Hippocampal formation (tissue), 2 donors: Measurements from ENCODE around the gene PRRG2.

Experiments
- DNase-seq, 2 donors: peaks; one replicate each; lab custom pipeline; 2025; lab: John Stamatoyannopoulos, UW

PRRG2 gene

DNA sequence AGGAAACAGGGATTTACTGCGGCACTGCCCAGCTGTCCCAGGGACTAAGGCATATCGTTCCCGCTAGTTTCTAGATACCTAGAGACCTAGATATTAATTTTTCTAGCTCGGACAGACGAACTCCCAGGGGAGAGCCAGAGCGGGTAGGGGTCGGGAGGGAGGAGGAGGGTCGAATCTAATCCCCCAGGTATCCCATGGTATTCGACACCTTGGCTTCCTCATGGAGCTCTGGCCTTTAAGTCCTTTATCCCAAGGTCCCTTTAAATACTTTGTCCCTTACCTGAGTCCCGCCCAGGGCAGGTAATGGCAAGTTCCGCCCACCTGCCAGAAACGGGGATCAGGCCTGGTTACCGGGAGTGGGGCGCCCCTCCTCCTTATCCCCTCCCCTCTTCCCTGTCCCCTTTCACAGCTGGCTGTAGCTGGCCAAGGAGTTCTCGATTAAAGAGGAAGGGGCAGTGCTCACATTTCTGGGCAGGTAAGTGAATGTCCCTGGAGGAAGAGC is at the start of gene PRRG2:
TSS of gene PRRG2 (plus strand) at position 310 of the 502 bp plus-strand sequence. CDS start 1,904 bp downstream, outside the sequence.
- DNase-seq: no peak

DNA sequence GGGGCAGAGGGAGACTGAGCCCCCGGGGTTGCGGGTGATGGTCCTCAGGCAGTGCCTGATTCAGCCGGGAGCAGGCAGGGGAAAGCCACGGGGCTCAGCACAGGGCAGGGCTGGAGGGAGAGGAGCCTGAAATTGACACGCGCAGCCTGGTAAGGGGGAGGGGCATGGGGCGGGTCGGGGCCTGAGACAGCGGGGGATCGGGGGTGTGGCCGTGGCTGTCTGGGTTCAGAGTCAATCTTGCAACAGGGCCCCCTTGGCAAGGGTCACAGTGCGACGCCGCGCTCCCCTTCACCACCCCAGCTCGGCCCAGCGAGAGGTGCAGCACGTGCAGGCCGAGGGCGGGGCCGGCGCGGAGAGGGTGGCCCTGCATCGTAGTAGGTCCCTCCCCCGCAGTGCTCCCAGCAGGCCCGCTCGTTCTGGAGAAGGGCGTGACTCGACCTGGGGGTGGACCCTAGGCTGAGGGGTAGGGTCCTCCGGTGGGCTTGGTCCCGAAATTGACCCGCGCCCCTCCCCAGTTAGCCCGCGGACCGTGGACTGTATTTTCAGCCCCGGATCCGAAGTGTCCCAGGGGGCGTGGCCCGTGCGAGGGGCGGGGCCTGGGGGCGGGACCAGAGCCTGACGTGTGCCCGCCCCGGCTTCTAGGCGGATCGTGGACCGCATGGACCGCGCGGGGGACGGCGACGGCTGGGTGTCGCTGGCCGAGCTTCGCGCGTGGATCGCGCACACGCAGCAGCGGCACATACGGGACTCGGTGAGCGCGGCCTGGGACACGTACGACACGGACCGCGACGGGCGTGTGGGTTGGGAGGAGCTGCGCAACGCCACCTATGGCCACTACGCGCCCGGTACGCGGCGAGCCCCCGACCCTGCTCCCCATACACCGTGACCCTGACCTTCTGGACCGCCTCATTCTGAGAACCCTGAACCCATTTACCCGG is 47.3 kb upstream of the PRRG2 start:
- peak in 1 of 2 donors; percentile 61 for DNase-seq

- no peak for DNase-seq
Measured at GRCh38 chr19:49534632-49535385, 46.3 kb upstream of the PRRG2 start.

GRCh38 chr19:49536921-49537462 is 44.1 kb upstream of the PRRG2 start:
- no peak for DNase-seq

DNA sequence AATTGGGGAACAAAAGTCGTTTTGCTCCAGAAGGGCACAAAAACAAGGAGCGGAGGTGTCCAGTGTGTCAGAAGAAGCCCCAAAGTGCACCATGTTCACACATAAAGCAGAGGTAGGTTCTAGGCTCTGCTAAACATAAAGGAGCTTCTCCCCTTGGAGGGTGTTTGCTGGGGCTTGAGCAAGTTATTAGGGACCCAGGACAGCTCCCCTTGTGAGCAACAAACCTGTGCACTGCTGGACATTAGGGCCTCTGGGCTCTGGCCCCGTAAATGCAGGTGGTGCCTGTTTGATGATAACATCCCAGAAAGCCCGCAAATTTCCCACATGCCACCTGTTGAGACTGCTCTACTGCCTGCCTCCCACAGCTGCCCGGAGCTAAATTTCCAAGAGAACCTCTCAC is 42.5 kb upstream of the PRRG2 start:
- no peak for DNase-seq

DNA sequence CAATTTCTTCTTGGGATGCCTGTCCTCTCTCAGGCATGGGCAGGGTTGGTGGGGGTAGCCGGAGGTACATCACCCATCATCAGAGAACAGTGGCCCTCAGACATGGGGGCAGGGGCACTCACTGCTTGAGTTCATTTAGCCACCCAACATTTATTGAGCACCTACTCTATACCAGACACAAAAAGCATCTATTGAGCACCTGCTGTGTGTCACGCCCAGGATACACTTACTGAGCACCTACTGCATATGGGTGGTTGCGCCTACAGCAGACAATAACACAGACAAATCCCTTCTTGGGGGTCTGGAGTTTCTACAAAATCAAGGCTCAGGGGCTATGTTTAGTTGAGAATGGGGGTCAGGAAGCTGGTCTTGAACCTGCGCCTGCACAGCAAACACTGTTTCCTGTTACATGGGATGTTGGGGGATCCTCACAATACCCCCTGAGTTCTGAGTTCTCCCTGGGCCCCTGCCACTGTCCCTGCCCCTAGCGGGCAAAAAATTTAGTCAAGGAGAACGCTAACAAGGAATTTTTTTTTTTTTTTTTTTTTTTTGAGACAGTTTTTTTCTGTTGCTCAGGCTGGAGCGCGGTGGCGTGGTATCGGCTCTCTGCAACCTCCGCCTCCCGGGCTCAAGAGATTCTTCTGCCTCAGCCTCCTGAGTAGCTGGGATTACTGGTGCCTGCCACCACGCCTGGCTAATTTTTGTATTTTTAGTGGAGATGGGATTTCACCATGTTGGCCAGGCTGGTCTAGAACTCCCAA is 41.7 kb upstream of the PRRG2 start:
- no peak for DNase-seq

DNA sequence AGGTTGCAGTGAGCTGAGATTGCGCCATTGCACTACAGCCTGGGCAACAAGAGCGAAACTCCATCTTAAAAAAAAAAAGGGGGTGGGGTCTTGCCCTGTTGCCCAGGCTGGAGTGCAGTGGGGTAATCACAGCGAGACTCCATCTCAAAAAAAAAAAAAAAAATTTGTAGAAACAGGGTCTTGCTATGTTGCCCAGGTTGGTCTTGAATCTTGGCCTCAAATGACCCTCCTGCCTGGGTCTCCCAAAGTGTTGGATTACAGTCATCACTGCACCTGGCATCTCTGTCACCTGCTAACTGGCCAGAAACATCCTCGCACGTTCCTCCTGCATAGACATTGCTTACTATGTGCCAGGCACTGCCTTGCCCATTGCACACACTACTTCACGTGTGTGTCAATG is 39.2 kb upstream of the PRRG2 start:
- no peak for DNase-seq

GRCh38 chr19:49542446-49542845 is 38.7 kb upstream of the PRRG2 start:
- DNase-seq: no peak

DNA sequence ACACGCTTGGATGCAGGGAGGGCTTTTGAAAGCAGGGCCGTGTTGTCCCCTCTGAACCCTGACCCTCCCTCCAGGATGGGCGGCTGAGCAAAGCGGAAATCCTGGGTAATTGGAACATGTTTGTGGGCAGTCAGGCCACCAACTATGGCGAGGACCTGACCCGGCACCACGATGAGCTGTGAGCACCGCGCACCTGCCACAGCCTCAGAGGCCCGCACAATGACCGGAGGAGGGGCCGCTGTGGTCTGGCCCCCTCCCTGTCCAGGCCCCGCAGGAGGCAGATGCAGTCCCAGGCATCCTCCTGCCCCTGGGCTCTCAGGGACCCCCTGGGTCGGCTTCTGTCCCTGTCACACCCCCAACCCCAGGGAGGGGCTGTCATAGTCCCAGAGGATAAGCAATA is 38.1 kb upstream of the PRRG2 start:
- no peak for DNase-seq

DNA sequence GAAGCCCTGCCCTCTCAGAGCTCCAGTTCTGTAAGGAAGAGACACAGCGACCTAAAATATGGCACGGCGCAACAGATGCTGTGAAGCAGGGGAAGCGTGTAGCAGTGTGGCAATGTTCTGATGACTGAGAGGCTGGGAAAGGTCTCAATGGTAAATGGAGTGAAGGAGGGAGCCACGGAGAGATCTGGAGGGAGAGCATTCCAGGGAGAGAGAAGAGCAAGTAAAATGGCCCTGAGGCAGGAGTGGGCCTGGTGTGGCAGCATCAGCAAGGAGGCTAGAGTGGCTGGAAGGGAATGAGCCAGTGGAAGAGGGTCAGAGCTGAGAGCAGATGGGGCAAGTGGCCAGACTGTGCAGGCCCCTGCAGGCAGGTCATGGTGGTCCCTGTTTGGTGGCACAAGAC is 37.0 kb upstream of the PRRG2 start:
- no peak for DNase-seq

GRCh38 chr19:49546825-49547565 is 34.1 kb upstream of the PRRG2 start:
- peak; percentile 75 to 79 for DNase-seq

GRCh38 chr19:49549045-49549444 is 32.1 kb upstream of the PRRG2 start:
- no peak for DNase-seq

GRCh38 chr19:49551531-49551930 is 29.6 kb upstream of the PRRG2 start:
- DNase-seq: no peak

DNA sequence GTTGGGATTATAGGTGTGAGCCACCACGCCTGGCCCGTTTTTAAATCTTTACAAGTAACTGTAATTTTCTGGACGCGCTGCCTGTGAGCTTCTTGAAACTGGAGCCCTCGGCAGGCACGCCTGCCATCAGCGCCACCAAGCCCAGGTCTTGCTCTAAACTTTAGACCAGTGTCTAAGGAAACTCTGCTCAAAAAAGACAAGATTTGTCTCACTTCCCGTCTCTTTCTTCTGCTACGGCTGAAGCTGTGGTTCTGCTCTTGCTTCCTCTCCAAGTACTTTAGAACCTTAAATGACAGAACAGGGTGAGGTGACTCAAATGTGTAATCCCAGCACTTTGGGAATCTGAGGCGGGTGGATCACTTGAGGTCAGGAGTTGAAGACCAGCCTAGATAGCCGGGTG is 28.4 kb upstream of the PRRG2 start:
- no peak for DNase-seq

GRCh38 chr19:49553451-49554271 is 27.5 kb upstream of the PRRG2 start:
- no peak for DNase-seq

- DNase-seq: no peak
Measured at GRCh38 chr19:49554701-49555181, 26.4 kb upstream of the PRRG2 start.

DNA sequence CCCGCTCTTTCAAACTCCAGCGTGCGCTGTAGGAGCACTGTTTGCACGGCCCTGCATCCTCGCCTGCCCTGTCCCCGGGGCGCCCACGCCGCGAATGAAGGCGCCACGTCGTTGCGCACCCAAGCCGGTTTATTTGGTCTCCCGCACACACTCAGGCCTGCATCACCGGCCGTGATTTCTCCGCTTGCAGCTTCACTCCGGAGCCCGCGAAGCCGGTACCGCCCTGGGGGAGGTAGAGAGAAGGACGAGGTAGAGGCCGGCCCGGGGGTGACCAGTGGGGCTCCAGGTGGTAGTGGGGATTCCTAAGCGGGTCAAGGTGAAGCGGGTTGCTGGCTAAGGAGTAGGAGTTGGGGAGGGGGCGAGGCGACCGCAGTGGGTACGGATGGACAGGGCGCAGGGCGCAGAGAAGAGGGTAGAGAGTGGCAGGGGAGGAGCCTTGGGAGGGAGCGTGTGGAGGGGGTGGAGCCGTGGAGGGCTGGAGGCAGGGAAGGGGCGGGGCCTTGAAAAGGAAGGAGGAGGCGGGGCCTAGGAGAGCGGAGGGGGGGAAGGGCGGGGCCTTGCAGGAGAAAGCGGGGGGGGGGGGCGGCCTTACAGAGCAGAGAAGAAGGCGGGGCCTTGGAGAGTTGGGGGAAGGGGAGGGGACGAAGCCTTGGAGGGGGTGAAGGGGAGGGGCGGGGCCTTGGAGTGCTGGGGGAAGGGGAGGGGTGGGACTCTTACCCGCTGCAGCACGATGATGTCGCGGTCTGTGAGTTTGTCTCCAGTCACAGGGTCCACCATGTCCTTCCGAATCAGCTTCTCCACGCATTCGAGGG is 25.3 kb upstream of the PRRG2 start:
- DNase-seq: no peak

DNA sequence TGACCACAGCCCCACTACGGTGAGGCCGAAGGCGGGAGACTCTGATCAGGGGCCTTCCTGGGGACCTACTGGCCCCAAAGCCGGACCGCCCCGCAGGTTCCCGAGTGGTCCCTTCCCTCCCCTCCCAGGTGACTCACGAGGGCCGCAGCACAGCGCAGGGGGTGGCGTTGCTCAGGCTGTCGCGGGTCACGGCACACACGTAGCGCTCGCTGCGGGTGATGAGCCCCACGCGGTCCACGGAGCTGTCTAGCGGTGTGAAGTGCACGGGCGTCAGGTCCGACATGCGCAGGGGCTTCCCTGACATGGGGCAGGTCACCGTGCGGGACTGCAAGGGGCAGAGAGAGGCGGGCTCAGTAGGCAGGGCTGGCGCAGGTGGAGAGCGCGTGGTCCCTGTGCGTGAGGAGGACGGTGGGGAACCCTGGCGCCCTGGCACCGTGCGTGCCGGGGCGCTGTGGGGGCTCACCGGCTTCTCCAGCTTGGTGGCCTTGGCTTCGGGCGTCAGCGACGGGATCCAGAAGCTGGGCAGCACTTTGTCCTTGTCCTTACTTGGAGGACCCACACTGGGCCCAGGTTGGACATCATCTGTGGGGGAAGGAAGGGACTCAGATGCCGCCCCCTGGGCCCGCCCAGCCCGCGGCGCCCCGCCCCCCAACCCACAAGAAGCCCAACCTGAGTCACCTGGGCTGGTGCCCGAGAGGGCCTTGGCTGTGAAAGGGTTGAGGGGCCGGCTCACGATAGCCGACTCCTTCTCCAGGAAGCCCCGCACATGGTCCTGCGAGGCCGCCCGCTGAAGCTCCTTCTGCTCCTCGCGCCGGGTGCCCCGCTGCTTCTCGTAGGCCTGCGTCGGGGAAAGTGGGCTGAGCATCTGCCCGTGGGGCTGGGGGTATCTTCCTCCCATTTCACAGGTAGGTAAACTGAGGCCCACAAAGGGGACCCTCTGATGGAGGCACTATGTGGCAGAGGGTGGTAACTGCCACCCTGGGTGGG is 24.4 kb upstream of the PRRG2 start:
- no peak for DNase-seq
